H9 (cell line): ENCODE measurements around the gene ABCA7. TPM values are rescaled to one million over a fixed set of nuclear protein-coding genes. Genes with fewer than 3 reads are reported as not detected.

Source experiments
- DNase-seq: peaks from one replicate; pipeline ENCODE4 v3.0.0-alpha.2; 2017
- H2AFZ ChIP-seq: one replicate; pipeline ENCODE4 v1.6.1; 2013; ENCODE audit warnings: mild to moderate bottlenecking, low read length, control low read depth, moderate library complexity
- H2AK5ac ChIP-seq: 2 replicates; pipeline ENCODE4 v1.6.1; 2013; ENCODE audit warnings: low read length, control low read depth, mixed read lengths; ENCODE audit not compliant: insufficient read length
- H2BK120ac ChIP-seq: one replicate; pipeline ENCODE4 v1.6.1; 2013; ENCODE audit warnings: low read depth, mild to moderate bottlenecking, low read length, control low read depth, inconsistent platforms; ENCODE audit not compliant: poor library complexity, severe bottlenecking
- H2BK12ac ChIP-seq: 2 replicates; pipeline ENCODE4 v1.6.1; 2013; ENCODE audit warnings: low read length, control low read depth, mixed read lengths, low read depth; ENCODE audit not compliant: insufficient read length
- H2BK15ac ChIP-seq: 2 replicates; pipeline ENCODE4 v1.6.1; 2013; ENCODE audit warnings: low read depth, low read length, control low read depth
- H2BK20ac ChIP-seq: one replicate; pipeline ENCODE4 v1.6.1; 2013; ENCODE audit warnings: low read depth, mild to moderate bottlenecking, low read length, control low read depth, inconsistent platforms; ENCODE audit not compliant: poor library complexity, severe bottlenecking
- H2BK5ac ChIP-seq: 2 replicates; pipeline ENCODE4 v1.6.1; 2013; ENCODE audit warnings: low read length, control low read depth, mixed read lengths; ENCODE audit not compliant: insufficient read length
- H3K14ac ChIP-seq: 2 replicates; pipeline ENCODE4 v1.6.1; 2013; ENCODE audit warnings: low read length, control low read depth; ENCODE audit not compliant: insufficient read depth
- H3K18ac ChIP-seq: 2 replicates; pipeline ENCODE4 v1.6.1; 2013; ENCODE audit warnings: low read depth, mild to moderate bottlenecking, mixed read lengths, low read length, control low read depth; ENCODE audit not compliant: insufficient read length
- H3K23ac ChIP-seq: 2 replicates; pipeline ENCODE4 v1.6.1; 2013; ENCODE audit warnings: low read length, control low read depth, mixed read lengths, low read depth; ENCODE audit not compliant: insufficient read length
- H3K23me2 ChIP-seq: 2 replicates; pipeline ENCODE4 v1.6.1; 2013; ENCODE audit warnings: low read depth, mild to moderate bottlenecking, mixed read lengths, low read length, control low read depth; ENCODE audit not compliant: insufficient read length, poor library complexity, severe bottlenecking
- H3K27ac ChIP-seq: 2 replicates; pipeline ENCODE4 v1.5.1; 2013; ENCODE audit warnings: low read length, control low read depth, mixed read lengths, low read depth; ENCODE audit not compliant: insufficient read length
- H3K27me3 ChIP-seq: 2 replicates; pipeline ENCODE4 v1.6.1; 2013; ENCODE audit warnings: low read length, control low read depth, inconsistent platforms; ENCODE audit not compliant: insufficient read depth
- H3K4ac ChIP-seq: 2 replicates; pipeline ENCODE4 v1.6.1; 2013; ENCODE audit warnings: low read depth, mild to moderate bottlenecking, control low read depth, inconsistent platforms, low read length, moderate library complexity
- H3K4me1 ChIP-seq: 2 replicates; pipeline ENCODE4 v1.6.1; 2013; ENCODE audit warnings: low read length, control low read depth, inconsistent platforms; ENCODE audit not compliant: insufficient read depth
- H3K4me2 ChIP-seq: 2 replicates; pipeline ENCODE4 v1.6.1; 2013; ENCODE audit warnings: low read length, control low read depth, mixed read lengths; ENCODE audit not compliant: insufficient read length, insufficient read depth
- H3K56ac ChIP-seq: 2 replicates; pipeline ENCODE4 v1.6.1; 2013; ENCODE audit warnings: low read depth, mild to moderate bottlenecking, mixed read lengths, low read length, control low read depth; ENCODE audit not compliant: insufficient read length
- H3K79me1 ChIP-seq: 2 replicates; pipeline ENCODE4 v1.6.1; 2013; ENCODE audit warnings: low read depth, mild to moderate bottlenecking, moderate library complexity, low read length, control low read depth, inconsistent platforms; ENCODE audit not compliant: insufficient read depth, poor library complexity, severe bottlenecking
- H3K79me2 ChIP-seq: 2 replicates; pipeline ENCODE4 v1.6.1; 2013; ENCODE audit warnings: low read length, control low read depth, inconsistent platforms; ENCODE audit not compliant: insufficient read depth
- H3K9ac ChIP-seq: 2 replicates; pipeline ENCODE4 v1.6.1; 2013; ENCODE audit warnings: low read length, control low read depth, mixed read lengths; ENCODE audit not compliant: insufficient read length; ENCODE audit errors: extremely low read depth
- H3K9me3 ChIP-seq: one replicate; pipeline ENCODE4 v1.6.1; 2013; ENCODE audit warnings: low read depth, low read length, inconsistent platforms; ENCODE audit not compliant: control insufficient read depth
- H3T11ph ChIP-seq: one replicate; pipeline ENCODE4 v1.6.1; 2013; ENCODE audit warnings: mild to moderate bottlenecking, low read length, control low read depth, inconsistent platforms
- H4K20me1 ChIP-seq: one replicate; pipeline ENCODE4 v1.6.1; 2013; ENCODE audit not compliant: control insufficient read depth, insufficient read length, insufficient read depth
- H4K5ac ChIP-seq: 2 replicates; pipeline ENCODE4 v1.6.1; 2013; ENCODE audit warnings: low read depth, mild to moderate bottlenecking, mixed read lengths, low read length, control low read depth; ENCODE audit not compliant: insufficient read length
- H4K8ac ChIP-seq: replicated peaks from 2 replicates; pipeline ENCODE4 v1.6.1; 2013; ENCODE audit warnings: low read length, control low read depth, mixed read lengths, low read depth; ENCODE audit not compliant: insufficient read length
- H4K91ac ChIP-seq: 2 replicates; pipeline ENCODE4 v1.6.1; 2013; ENCODE audit warnings: low read depth, mild to moderate bottlenecking, moderate library complexity, mixed read lengths, low read length, control low read depth; ENCODE audit not compliant: insufficient read length
- H3K27ac Mint-ChIP-seq, 3 experiments: 2 replicates in 2 of 3; 3 replicates in 1 of 3; pipeline ENCODE4 v1.8.0; 2020 to 2021; ENCODE audit warnings: mixed read lengths in 3 of 3, mild to moderate bottlenecking in 1 of 3, moderate library complexity in 1 of 3
- H3K27me3 Mint-ChIP-seq: 2 replicates; pipeline ENCODE4 v1.8.0; 2021; ENCODE audit warnings: low read depth, mild to moderate bottlenecking, moderate library complexity, mixed read lengths
- H3K36me3 Mint-ChIP-seq, 3 experiments: 2 replicates in 2 of 3; 3 replicates in 1 of 3; pipeline ENCODE4 v1.8.0; 2020 to 2021; ENCODE audit warnings: low read depth in 3 of 3, mixed read lengths in 3 of 3; ENCODE audit not compliant: insufficient read depth in 1 of 3
- H3K4me1 Mint-ChIP-seq, 2 experiments: 2 replicates each; pipeline ENCODE4 v1.8.0; 2020; ENCODE audit warnings: mixed read lengths in 2 of 2
- H3K4me3 Mint-ChIP-seq, 2 experiments: 2 replicates in 1 of 2; 3 replicates in 1 of 2; pipeline ENCODE4 v1.8.0; 2020 to 2021; ENCODE audit warnings: mild to moderate bottlenecking in 2 of 2, mixed read lengths in 2 of 2, moderate library complexity in 1 of 2
- H3K9me3 Mint-ChIP-seq, 2 experiments: 2 replicates in 1 of 2; 3 replicates in 1 of 2; pipeline ENCODE4 v1.8.0; 2020; ENCODE audit warnings: mild to moderate bottlenecking in 2 of 2, mixed read lengths in 2 of 2, moderate library complexity in 1 of 2
- CTCF ChIP-seq: fragments of 200-600 bp; sonication (generic); conservative IDR thresholded peaks from 3 replicates; pipeline ENCODE4 v1.8.0; 2021; ENCODE audit warnings: antibody characterized with exemption, mild to moderate bottlenecking
- WGBS: extraction: QIAGEN DNeasy Blood & Tissue Kit; methylation state at CpG from one replicate; pipeline ENCODE4 v1.1.7; 2013; ENCODE audit warnings: missing lambda C conversion rate, low lambda C conversion rate, mixed read lengths; ENCODE audit not compliant: insufficient read length; ENCODE audit errors: extremely low coverage; 5-methylcytosine and 5-hydroxymethylcytosine counted together
- total RNA-seq: library from RNA; stranded (reverse); gene quantifications from 2 replicates; pipeline ENCODE4 v1.2.1, GENCODE V29; 2021

Gene ABCA7
- total RNA-seq, 1 experiment from 2014 or later, result 34.6 TPM

- Histone ChIP-seq H2AFZ (no peak overlapping the region), H3K9me3 (no peaks in the 10 kb centered on the region), H2BK12ac (no peak overlapping the region), H4K91ac (no peak overlapping the region), H2BK120ac (no peak overlapping the region), H3K9ac (no peak overlapping the region), H3K56ac (no peak overlapping the region), H3K23me2 (peaks cover 5% of the 10 kb centered on the region), H4K5ac (no peak overlapping the region), H3K4me1 (no peaks in the 10 kb centered on the region), H3K23ac (no peak overlapping the region), H4K20me1 (no peaks in the 10 kb centered on the region), H3K18ac (no peak overlapping the region), H3K4ac (no peak overlapping the region), H3K27ac (no peak overlapping the region), H3K27me3 (no peaks in the 10 kb centered on the region; the same call in 1 of the 2 replicates), H3K79me1 (no peaks in the 10 kb centered on the region), H2BK5ac (no peak overlapping the region), H2BK20ac (no peak overlapping the region), H4K8ac (no peak overlapping the region), H2BK15ac (no peak overlapping the region), H3T11ph (no peak overlapping the region), H3K79me2 (no peaks in the 10 kb centered on the region), H3K4me2 (no peak overlapping the region), H2AK5ac (no peak overlapping the region), H3K14ac (no peak overlapping the region)
- DNase-seq, result no peak
- Mint-ChIP-seq H3K36me3 (peaks cover 9 to 33% (median 28%) of the 10 kb centered on the region in 3 experiments), H3K9me3 (no peaks in the 10 kb centered on the region), H3K27me3 (peaks cover 28% of the 10 kb centered on the region), H3K4me3 (no peak overlapping the region), H3K27ac (no peak overlapping the region; a peak in 1 of 7 replicates), H3K4me1 (peaks cover 4 to 6% of the 10 kb centered on the region in 2 experiments; a peak in 3 of 4 replicates)
- no CpG with 5 or more reads among the region's 28 CpGs for WGBS
- no peak for TF ChIP-seq CTCF
These were observed 34.1 kb downstream of the ABCA7 start for GRCh38 chr19:1073956-1074517.
